Activated CD4-positive, alpha-beta T cell treated with anti-CD3 and anti-CD28 coated beads for 36 hours (primary cell): Measurements from ENCODE around the gene RHD. TPM values are rescaled to one million over a fixed set of nuclear protein-coding genes. Genes with fewer than 3 reads are reported as not detected.
A peak's percentile ranks its signal among the peaks of the same experiment; 100 is the strongest.

Experiments used
- ATAC-seq: fragments of 200-7000 bp; cut with Tn5 transposase; one replicate; pipeline ENCODE4 v1.10.0; 2021; ENCODE audit warnings: mild to moderate bottlenecking, moderate library complexity
- CTCF ChIA-PET: fragments of 350-600 bp; sonication (Branson Sonifier 250); formaldehyde crosslinking; loops from one replicate; lab custom pipeline; 2021; ENCODE audit warnings: antibody characterized with exemption; lab: Charles Lee
- POLR2A ChIA-PET: fragments of 350-600 bp; sonication (Branson Sonifier 250); formaldehyde crosslinking; loops from one replicate; lab custom pipeline; 2021; ENCODE audit warnings: antibody characterized with exemption, inconsistent platforms; lab: Charles Lee
- DNase-seq: peaks from one replicate; pipeline ENCODE4 v3.0.0-alpha.2; 2020
- H3K27ac Mint-ChIP-seq: one replicate; pipeline ENCODE4 v1.8.0; 2021; ENCODE audit warnings: mixed read lengths
- H3K27me3 Mint-ChIP-seq: one replicate; pipeline ENCODE4 v1.8.0; 2021; ENCODE audit warnings: mixed read lengths
- H3K36me3 Mint-ChIP-seq: one replicate; pipeline ENCODE4 v1.8.0; 2021; ENCODE audit warnings: low read depth, mixed read lengths
- H3K4me1 Mint-ChIP-seq: one replicate; pipeline ENCODE4 v1.8.0; 2021; ENCODE audit warnings: mixed read lengths
- H3K4me3 Mint-ChIP-seq: one replicate; pipeline ENCODE4 v1.8.0; 2021; ENCODE audit warnings: mild to moderate bottlenecking, moderate library complexity, mixed read lengths
- H3K9me3 Mint-ChIP-seq: one replicate; pipeline ENCODE4 v1.8.0; 2021; ENCODE audit warnings: low read depth, mixed read lengths
- intact Hi-C, 2 experiments: fragments of 100-400 bp; cut with DNase I in 1 of 2; cut with micrococcal nuclease in 1 of 2; formaldehyde crosslinking; loops; one replicate each; pipeline versions ENCODE4 v1.14.2 to v1.15.1; 2022 to 2024; cut with DNase I, micrococcal nuclease
- total RNA-seq, 2 experiments: library from RNA; stranded (reverse); gene quantifications; one replicate each; pipeline ENCODE4 v1.2.3, GENCODE V29; 2021

The RHD gene
- total RNA-seq, 2 experiments from 2014 or later = not detected

- DNase-seq (no peak), ATAC-seq (no peak)
- POLR2A ChIA-PET = interaction anchor here (2.3 kb wide), 1 partner anchor 12 kb away, joined by 13 read pairs; the partner anchor contains the start of gene SYF2
- CTCF ChIA-PET = interaction anchor here (0.7 kb wide), 1 partner anchor 522 kb away, joined by 4 read pairs; no protein-coding TSS in a partner anchor
- Mint-ChIP-seq H3K4me1 (peaks cover 60% of the 10 kb centered on the region), H3K27ac (peak overlapping the region; percentile 74), H3K9me3 (no peaks in the 10 kb centered on the region), H3K27me3 (no peaks in the 10 kb centered on the region), H3K36me3 (peaks cover 59% of the 10 kb centered on the region), H3K4me3 (no peak overlapping the region)
- intact Hi-C loops = loop anchor here (5.0 to 10.0 kb wide), 4 partner anchors 93 to 829 kb away; partner anchors contain the start of genes MTFR1L (in 1 of the 2), NIPAL3 (in 1 of the 2), PAFAH2 (in 1 of the 2) and STPG1 (in 1 of the 2)
Observed at GRCh38 chr1:25243907-25244306, 28.4 kb upstream of the RHD start.

DNA sequence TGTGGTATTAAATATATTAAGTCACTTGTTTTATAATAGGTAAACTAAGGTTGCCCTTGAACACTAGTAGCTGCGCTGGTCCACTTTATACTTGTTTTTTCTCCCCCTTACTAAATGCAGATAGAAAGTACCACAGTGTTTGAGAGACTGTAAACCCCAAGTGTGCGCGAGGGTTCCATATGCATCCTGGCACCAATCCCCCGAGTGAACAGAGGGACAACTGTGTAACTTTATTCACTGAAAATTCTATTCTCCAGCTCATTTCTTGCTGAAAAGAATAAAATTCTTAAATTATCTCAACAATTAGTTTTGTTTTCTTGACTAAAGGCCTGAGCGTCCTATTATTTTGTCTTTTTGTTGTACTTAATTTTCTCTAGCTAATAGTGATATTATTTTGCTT, 26.9 kb upstream of the RHD start:
- Mint-ChIP-seq H3K27ac (peak overlapping the region; percentile 99), H3K4me1 (peaks cover 53% of the 10 kb centered on the region), H3K4me3 (peak overlapping the region; percentile 96), H3K36me3 (peaks cover 55% of the 10 kb centered on the region), H3K27me3 (no peaks in the 10 kb centered on the region), H3K9me3 (no peaks in the 10 kb centered on the region)
- no peak for ATAC-seq
- ChIA-PET CTCF (interaction anchor here (1.7 kb wide), 1 partner anchor 14 kb away, joined by 6 read pairs; no protein-coding TSS in a partner anchor), POLR2A (interaction anchor here (0.6 to 2.3 kb wide), 6 partner anchors 13 to 752 kb away, joined by 3 to 13 read pairs (median 4); partner anchors contain the start of gene SYF2)
- DNase-seq = no peak
- intact Hi-C loops = loop anchor here (5.0 to 10.0 kb wide), 4 partner anchors 318 to 831 kb away; partner anchors contain the start of genes MTFR1L (in 1 of the 2), NIPAL3 (in 1 of the 2), PAFAH2 (in 1 of the 2) and STPG1 (in 1 of the 2)

DNA sequence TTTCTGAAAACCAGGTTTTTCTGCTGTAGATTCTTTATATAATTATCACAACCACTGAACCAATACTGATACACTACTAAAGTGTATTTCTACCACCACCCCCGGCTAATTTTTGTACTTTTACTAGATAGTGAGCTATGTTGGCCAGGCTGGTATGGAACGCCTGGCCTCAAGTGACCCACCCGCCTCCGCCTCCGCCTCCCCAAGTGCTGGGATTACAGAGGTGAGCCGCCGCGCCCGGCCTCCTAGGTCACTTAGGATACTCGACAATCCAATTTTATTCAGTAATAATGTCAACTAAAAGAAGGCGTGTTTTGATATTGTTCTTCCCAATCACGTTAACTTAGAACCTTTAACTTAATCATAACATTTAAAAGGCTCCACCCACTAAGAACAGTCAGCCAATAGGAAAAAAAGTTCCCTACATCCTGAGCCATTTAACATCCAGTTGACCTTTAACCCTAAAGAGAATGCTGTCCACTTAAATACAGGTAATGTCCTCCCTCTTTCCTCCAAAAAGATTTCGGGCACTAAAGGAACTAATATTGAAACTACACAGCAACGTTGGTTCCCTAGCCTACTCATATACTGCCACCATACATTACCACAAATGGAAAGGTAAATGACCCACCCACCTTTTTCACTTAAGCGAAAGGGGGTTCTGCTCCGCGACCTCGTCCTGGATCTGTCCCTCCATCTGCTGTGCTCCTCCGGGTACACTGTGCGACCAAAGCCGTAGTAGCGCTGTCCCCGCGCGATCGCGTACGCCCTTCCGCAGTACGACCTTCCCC, 26.3 kb upstream of the RHD start:
- H3K4me3 Mint-ChIP-seq = peak overlapping the region; percentile 96
- ATAC-seq = no peak
- H3K4me1 Mint-ChIP-seq = peaks cover 48% of the 10 kb centered on the region
- peaks cover 51% of the 10 kb centered on the region for H3K36me3 Mint-ChIP-seq
- POLR2A ChIA-PET = interaction anchor here (0.6 to 2.3 kb wide), 3 partner anchors 14 to 593 kb away, joined by 3 to 13 read pairs (median 3); partner anchors contain the start of gene SYF2
- DNase-seq = no peak
- peak overlapping the region; percentile 99 for H3K27ac Mint-ChIP-seq
- no peaks in the 10 kb centered on the region for H3K9me3 Mint-ChIP-seq
- intact Hi-C loops = loop anchor here (1.0 to 10.0 kb wide), 11 partner anchors 23 to 1265 kb away; partner anchors contain the start of genes CLIC4 (in 1 of the 2), MTFR1L (in 1 of the 2), NIPAL3 (in 1 of the 2) and PAFAH2 (in 1 of the 2)
- CTCF ChIA-PET = interaction anchor here (1.7 kb wide), 1 partner anchor 15 kb away, joined by 6 read pairs; no protein-coding TSS in a partner anchor
- H3K27me3 Mint-ChIP-seq = no peaks in the 10 kb centered on the region

- H3K27ac Mint-ChIP-seq = peak overlapping the region; percentile 99
- ChIA-PET POLR2A (interaction anchor here (1.3 kb wide), 1 partner anchor 14 kb away, joined by 37 read pairs; the partner anchor contains the start of gene SYF2), CTCF (no interaction called here)
- H3K36me3 Mint-ChIP-seq = peaks cover 47% of the 10 kb centered on the region
- peaks cover 43% of the 10 kb centered on the region for H3K4me1 Mint-ChIP-seq
- intact Hi-C loops = loop anchor here (1.0 to 10.0 kb wide), 14 partner anchors 14 to 1266 kb away; partner anchors contain the start of genes SYF2 (in 2 of the 2), CLIC4 (in 1 of the 2), MACO1 (in 1 of the 2) and MTFR1L (in 1 of the 2)
- H3K27me3 Mint-ChIP-seq = no peaks in the 10 kb centered on the region
- peak overlapping the region; percentile 96 for H3K4me3 Mint-ChIP-seq
- ATAC-seq = no peak
- H3K9me3 Mint-ChIP-seq = no peaks in the 10 kb centered on the region
- DNase-seq = peak; percentile 62
Observed at GRCh38 chr1:25246600-25247023, 25.7 kb upstream of the RHD start.

- ATAC-seq = peak; percentile 90
Observed at GRCh38 chr1:25247024-25247828, 25.1 kb upstream of the RHD start, which contains the start of gene RSRP1. Gene RSRP1, minus strand, starts transcription at chr1:25247454. Its CDS starts 491 bp downstream, at chr1:25246963.

DNA sequence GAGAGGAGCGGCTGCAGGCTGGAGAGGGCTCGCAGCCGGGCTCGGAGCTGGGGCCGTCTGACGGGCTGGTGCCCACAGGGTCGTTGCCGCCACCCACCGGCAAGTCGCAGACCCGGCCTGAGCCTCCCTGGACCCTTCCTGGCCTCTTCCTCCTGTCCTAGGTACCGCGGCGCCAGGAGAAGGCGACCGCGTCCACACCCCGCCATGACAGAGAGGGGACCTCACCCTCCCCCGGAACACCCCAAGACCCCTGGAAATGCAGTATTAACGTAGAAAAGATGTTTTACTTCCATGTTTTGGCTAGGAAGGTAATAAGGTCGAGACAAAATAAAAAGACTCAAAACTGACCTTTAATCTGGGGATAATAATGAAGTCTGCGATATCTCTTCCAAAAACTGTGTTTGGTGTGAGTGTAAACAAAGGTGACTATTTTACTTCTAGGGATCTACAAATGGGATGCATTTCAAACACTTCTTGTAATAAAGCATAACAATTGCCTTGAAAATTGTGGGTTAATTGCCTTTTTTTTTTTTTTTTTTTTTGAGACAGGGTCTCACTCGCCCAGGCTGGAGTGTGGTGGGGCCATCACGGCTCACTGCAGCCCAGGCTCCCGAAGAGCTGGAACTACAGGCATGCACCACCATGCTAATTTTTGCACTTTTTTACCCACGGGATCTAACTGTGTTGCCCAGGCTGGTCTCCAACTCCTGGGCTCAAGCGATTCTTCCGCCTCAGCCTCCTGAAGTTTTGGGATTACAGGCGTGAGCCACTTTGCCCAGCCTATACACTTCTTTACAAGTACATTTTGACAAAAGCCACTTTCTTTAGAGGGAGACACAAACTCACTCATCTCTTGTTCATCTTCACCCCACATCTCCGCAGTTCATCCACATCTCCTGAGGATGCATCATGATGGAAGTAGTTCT, 24.2 kb upstream of the RHD start:
- ChIA-PET CTCF (interaction anchor here (1.0 kb wide), 1 partner anchor 8 kb away, joined by 3 read pairs; no protein-coding TSS in a partner anchor), POLR2A (interaction anchor here (0.6 to 1.3 kb wide), 15 partner anchors 8 to 1287 kb away, joined by 3 to 37 read pairs (median 3); partner anchors contain the start of genes CLIC4 and SYF2)
- Mint-ChIP-seq H3K9me3 (no peaks in the 10 kb centered on the region), H3K4me3 (peak overlapping the region; percentile 96), H3K4me1 (peaks cover 33% of the 10 kb centered on the region), H3K36me3 (peaks cover 37% of the 10 kb centered on the region), H3K27me3 (no peaks in the 10 kb centered on the region), H3K27ac (peak overlapping the region; percentile 77)
- ATAC-seq = no peak
- no peak for DNase-seq
- intact Hi-C loops = loop anchor here (1.0 to 10.0 kb wide), 13 partner anchors 16 to 1267 kb away; partner anchors contain the start of genes SYF2 (in 2 of the 2), CLIC4 (in 1 of the 2), MACO1 (in 1 of the 2) and MTFR1L (in 1 of the 2)

More at GRCh38 chr1:25247024-25247828, 25.1 kb upstream of the RHD start, which contains the start of gene RSRP1:
- H3K9me3 Mint-ChIP-seq = no peaks in the 10 kb centered on the region
- H3K4me3 Mint-ChIP-seq = peak within 1 kb of the TSS; percentile 96
- CTCF ChIA-PET = interaction anchor here (1.0 kb wide), 1 partner anchor 9 kb away, joined by 3 read pairs; no protein-coding TSS in a partner anchor
- intact Hi-C loops = loop anchor here (1.0 to 10.0 kb wide), 13 partner anchors 15 to 1266 kb away; partner anchors contain the start of genes SYF2 (in 2 of the 2), CLIC4 (in 1 of the 2), MACO1 (in 1 of the 2) and MTFR1L (in 1 of the 2)
- DNase-seq = peak; percentile 100
- peaks cover 40% of the 10 kb centered on the region for H3K4me1 Mint-ChIP-seq
- peak within 1 kb of the TSS; percentile 99 for H3K27ac Mint-ChIP-seq
- POLR2A ChIA-PET = interaction anchor here (0.6 to 1.3 kb wide), 15 partner anchors 8 to 1286 kb away, joined by 3 to 37 read pairs (median 3); partner anchors contain the start of genes CLIC4 and SYF2
- no peaks in the 10 kb centered on the region for H3K27me3 Mint-ChIP-seq
- peaks cover 44% of the 10 kb centered on the region for H3K36me3 Mint-ChIP-seq

DNA sequence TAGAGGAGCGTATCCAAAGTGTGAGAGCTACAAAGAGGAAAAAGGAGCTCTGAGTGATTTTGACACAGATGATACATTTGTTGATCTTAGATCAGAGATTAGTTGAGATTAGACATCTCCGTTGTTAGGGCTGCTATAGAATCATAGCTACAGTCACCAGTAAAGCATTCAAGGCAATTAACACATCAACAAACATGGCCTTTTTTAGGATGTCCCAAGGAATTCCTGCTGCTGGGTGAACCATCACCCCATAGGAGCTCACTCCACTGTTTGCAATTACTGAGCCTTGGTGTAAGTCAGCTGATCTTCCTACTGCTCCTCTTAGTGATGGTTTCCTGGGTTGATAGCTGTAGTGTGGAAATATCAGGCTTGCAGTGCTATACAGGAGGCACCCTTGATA, 18.4 kb upstream of the RHD start:
- ChIA-PET CTCF (interaction anchor here (0.6 to 1.5 kb wide), 4 partner anchors 14 to 413 kb away, joined by 3 to 4 read pairs (median 4); no protein-coding TSS in a partner anchor), POLR2A (no interaction called here)
- Mint-ChIP-seq H3K27me3 (no peaks in the 10 kb centered on the region), H3K36me3 (no peaks in the 10 kb centered on the region), H3K27ac (no peak overlapping the region), H3K4me1 (no peaks in the 10 kb centered on the region), H3K9me3 (no peaks in the 10 kb centered on the region), H3K4me3 (no peak overlapping the region)
- no peak for ATAC-seq
- DNase-seq = no peak
- intact Hi-C loops = no loop called here

GRCh38 chr1:25255706-25256577, 16.4 kb upstream of the RHD start:
- Mint-ChIP-seq H3K36me3 (no peaks in the 10 kb centered on the region), H3K27me3 (no peaks in the 10 kb centered on the region), H3K9me3 (no peaks in the 10 kb centered on the region), H3K4me1 (peaks cover 12% of the 10 kb centered on the region), H3K4me3 (no peak overlapping the region), H3K27ac (no peak overlapping the region)
- CTCF ChIA-PET = interaction anchor here (1.2 kb wide), 1 partner anchor 9 kb away, joined by 3 read pairs; the partner anchor contains the start of gene RSRP1
- intact Hi-C loops = no loop called here
- POLR2A ChIA-PET = interaction anchor here (0.6 to 1.4 kb wide), 4 partner anchors 8 to 77 kb away, joined by 3 to 6 read pairs (median 4); partner anchors contain the start of gene RSRP1
- DNase-seq (no peak), ATAC-seq (no peak)
